Testis (tissue), 2 donors: ENCODE measurements around the gene SYT10.

ENCODE experiments used
- CTCF ChIP-seq, 3 experiments: fragments of 450-650 bp in 2 of 3; fragments of 200-600 bp in 1 of 3; sonication (generic) in 1 of 3; IDR thresholded peaks; one replicate each; pipeline ENCODE4 v1.5.1; 2016 to 2019; ENCODE audit warnings: antibody characterized with exemption in 3 of 3, mild to moderate bottlenecking in 2 of 3, moderate library complexity in 1 of 3
- POLR2A ChIP-seq: fragments of 450-650 bp; IDR thresholded peaks from one replicate; pipeline ENCODE4 v1.6.1; 2017; ENCODE audit warnings: antibody characterized with exemption, mild to moderate bottlenecking, moderate library complexity

- no peak for TF ChIP-seq CTCF (IDR thresholded peaks at IDR 0.05)
- TF ChIP-seq POLR2A, result no peak
These were observed 2.0 kb downstream of the SYT10 start for GRCh38 chr12:33437598-33437997.
